ENCODE results near the gene MORN4. TPM values are rescaled to one million over a fixed set of nuclear protein-coding genes. Genes with fewer than 3 reads are reported as not detected.
A peak's percentile ranks its signal among the peaks of the same experiment; 100 is the strongest.

The MORN4 gene
- total RNA-seq: not detected

DNA sequence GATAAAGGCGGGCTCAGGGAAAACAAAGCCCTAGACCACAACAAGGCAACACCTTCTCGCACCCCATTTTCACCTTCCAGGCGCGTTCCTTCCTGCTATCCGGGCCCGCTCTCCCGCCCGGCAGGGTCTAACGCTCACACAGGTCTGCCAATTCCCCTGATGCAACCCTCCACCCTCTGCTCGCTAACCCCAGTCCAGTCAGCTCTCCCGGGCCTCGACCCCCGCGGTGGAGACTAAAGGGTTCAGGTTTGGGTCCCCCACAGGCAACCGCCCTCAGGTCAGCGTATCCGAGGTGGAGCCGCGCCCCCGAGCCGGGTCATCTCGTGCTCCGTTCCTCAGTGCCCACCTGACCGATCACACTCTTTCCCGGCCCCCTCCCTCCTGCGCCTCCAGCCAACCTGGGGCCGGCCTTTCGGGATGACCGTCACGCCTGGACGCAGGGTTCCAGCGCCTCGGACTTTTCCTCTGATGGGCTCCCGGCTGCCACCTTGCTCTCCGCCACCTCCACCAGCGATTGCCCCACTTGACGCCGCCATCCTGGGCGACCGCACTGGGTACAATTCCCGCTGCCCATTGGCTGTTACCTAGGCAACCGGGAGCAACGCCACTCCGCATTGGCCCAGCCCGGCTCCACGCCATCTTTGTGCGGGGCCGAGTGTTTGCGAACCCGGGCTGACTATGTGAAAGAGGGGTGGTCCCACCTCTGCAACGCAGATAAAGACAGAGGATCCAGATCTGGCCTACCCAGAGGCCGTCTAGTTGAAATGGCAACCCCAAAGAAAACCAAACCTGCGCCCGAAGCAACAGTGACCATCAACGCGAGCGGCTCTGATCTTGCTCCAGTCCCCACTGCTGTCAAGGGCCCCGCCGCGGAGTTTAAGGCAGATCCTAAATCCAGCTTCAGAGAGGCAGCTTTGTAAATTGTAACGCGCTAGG is at the start of gene MORN4:
Gene MORN4 (minus strand): TSS at position 552 of the 936 bp plus-strand sequence. CDS start 13,847 bp downstream, outside the sequence.
- no peaks in the 10 kb centered on the region for H3K27me3 ChIP-seq (ENCODE audit: insufficient read depth, low read length)
- no peaks in the 10 kb centered on the region for H3K9me3 ChIP-seq (ENCODE audit: low read depth, low read length)
- peaks cover 10% of the 10 kb centered on the region for H3K4me1 ChIP-seq (ENCODE audit: insufficient read depth, low read length)
- peak within 1 kb of the TSS; percentile 56 for H3K4me3 ChIP-seq (ENCODE audit: low read length)

DNA sequence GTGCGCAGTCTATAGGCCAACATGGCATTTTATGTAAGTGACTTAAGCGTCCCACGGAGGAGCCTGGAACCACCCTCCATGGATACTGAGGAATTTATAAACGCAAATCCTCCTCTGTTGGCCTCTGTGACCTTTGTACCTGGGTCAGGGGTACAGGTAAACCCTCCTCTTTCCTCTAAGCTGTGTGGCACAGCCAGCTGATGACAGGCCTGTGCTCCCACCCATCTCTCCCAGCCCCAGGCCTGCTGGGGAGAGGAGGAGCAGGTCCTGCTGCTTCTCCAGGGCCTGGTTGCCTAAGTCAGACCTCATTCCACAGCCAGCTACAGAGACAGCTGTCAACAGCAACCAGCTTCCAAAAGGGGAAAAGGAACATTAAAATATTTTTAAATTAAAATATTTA is 48.7 kb upstream of the MORN4 start:
- H3K4me3 ChIP-seq (ENCODE audit: low read length): no peak overlapping the region
- no peaks in the 10 kb centered on the region for H3K27me3 ChIP-seq (ENCODE audit: insufficient read depth, low read length)
- H3K9me3 ChIP-seq (ENCODE audit: low read depth, low read length): no peaks in the 10 kb centered on the region
- peaks cover 42% of the 10 kb centered on the region for H3K4me1 ChIP-seq (ENCODE audit: insufficient read depth, low read length)

DNA sequence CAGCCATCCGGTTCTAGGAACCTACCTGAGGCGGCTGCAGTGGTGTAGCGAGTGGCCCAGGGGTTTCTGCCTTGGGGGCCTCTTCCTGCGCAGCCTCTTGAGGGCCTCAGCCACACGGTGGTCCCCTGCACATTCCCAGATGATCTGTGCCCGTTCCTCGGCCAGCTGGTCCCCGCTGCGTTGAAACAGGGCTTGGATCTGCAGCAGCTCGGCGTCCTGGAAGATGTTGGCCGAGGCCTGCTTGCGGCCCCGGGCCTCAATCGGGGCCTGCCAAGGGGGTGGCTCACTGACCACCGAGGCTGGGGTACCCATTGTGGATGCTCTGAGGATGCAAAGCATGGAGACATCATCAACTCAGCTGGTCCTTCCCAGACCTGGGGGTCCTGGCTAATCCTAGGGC is 46.3 kb upstream of the MORN4 start:
- H3K4me3 ChIP-seq (ENCODE audit: low read length): no peak overlapping the region

DNA sequence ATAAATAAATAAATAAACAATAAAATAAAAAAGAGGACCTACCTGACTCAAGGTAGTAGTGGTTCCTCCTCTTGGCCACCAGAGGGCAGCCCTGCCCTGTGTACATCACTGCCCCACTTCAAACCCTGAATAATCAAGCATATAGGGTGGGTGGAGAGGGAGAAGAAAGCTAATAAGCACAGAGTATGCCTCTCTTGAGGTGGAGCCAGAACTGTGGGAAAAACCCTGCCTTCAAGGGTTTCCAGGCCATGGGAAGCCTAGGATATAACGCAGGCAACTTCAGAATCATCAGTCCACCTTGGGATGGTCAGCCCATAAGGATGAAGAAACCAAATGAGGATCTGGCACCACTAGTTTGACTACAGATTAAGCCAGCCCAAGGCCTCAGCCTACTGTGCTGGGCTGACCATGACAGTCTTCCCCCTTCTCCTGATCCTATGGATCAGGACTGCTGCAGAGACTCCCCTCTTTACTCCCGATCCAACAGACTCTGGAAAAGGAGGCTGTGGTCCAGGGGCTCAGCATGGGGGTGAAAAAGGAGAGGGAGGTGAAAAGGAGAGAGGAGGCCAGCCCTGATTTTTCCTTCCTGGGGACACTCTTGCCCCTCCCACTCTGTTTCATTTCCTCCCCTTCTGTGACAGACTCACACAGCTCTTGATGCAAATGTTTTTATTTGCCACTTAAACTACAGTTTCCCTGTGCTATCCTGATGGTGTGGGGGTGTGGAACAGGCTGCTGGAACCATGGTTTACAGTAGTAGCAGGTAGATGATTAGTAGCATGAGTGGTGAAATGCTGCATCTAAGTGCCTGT is 43.7 kb upstream of the MORN4 start:
- no peak overlapping the region for H3K4me3 ChIP-seq (ENCODE audit: low read length)
- no peaks in the 10 kb centered on the region for H3K27me3 ChIP-seq (ENCODE audit: insufficient read depth, low read length)
- no peaks in the 10 kb centered on the region for H3K9me3 ChIP-seq (ENCODE audit: low read depth, low read length)
- H3K4me1 ChIP-seq (ENCODE audit: insufficient read depth, low read length): peaks cover 8% of the 10 kb centered on the region

More for the DNA sequence above, 46.3 kb upstream of the MORN4 start:
- Histone ChIP-seq H3K27me3 (ENCODE audit: insufficient read depth, low read length) (no peaks in the 10 kb centered on the region), H3K4me1 (ENCODE audit: insufficient read depth, low read length) (peaks cover 21% of the 10 kb centered on the region), H3K9me3 (ENCODE audit: low read depth, low read length) (no peaks in the 10 kb centered on the region)

DNA sequence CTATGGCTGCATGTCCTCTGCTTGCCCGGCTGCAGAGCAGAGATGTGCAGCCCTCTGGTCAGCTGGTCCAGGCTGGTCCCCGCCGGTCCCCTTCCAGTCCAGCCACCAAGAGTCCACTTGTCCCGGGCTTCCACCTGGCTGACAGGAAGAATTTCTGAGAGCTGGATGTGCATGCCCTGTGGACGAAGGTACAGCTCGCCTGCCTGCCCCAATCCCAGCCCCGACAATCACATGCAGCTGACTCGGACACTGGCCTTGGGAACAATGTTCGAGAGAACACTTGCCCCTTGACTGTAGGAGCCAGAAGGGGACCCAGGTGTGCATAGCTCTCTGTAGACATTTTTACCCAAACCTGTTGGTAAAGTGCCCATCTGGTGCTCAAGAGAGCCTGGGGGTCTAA is 41.9 kb upstream of the MORN4 start:
- H3K9me3 ChIP-seq (ENCODE audit: low read depth, low read length): no peaks in the 10 kb centered on the region
- peaks cover 8% of the 10 kb centered on the region for H3K4me1 ChIP-seq (ENCODE audit: insufficient read depth, low read length)
- H3K4me3 ChIP-seq (ENCODE audit: low read length): no peak overlapping the region
- H3K27me3 ChIP-seq (ENCODE audit: insufficient read depth, low read length): no peaks in the 10 kb centered on the region

DNA sequence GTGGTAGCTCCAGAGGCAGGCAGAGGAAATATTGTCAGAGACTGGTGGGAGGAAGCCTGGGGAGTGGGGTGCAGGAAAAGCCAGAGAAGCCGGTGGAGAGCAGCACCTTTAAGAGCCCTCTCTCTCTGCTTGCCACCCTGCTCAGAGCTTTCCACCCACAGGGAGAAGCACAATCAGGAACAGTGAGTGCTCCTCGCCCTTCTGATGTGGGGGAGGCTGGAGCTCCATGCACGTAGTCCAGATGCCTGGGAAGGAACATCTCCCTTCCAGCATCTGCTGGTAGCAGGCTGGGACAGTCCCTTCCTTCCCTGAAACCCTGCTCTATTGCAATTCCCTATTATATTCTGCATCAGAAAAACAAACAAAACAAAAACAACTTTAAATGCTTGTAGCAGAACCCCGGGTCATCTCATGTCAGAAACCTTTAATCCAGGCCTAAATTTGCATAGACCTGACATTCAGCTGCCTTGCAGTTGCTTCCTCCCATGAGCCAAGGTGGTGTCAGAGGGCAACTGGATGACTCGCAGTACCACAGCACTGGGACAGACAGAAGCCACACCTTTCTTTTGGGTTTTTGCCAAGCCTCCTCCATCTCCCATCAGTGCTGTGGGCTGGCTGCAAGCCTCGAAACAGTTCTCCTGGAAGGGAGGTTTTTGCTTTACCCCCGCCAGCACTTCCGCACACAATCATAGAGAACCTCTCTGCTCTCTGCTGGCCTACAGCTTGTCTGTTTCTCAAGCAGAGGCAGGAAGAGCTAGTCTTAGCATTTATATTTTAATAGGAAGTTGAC is 40.6 kb upstream of the MORN4 start:
- peaks cover 8% of the 10 kb centered on the region for H3K4me1 ChIP-seq (ENCODE audit: insufficient read depth, low read length)
- no peak overlapping the region for H3K4me3 ChIP-seq (ENCODE audit: low read length)
- H3K9me3 ChIP-seq (ENCODE audit: low read depth, low read length): no peaks in the 10 kb centered on the region
- H3K27me3 ChIP-seq (ENCODE audit: insufficient read depth, low read length): no peaks in the 10 kb centered on the region

DNA sequence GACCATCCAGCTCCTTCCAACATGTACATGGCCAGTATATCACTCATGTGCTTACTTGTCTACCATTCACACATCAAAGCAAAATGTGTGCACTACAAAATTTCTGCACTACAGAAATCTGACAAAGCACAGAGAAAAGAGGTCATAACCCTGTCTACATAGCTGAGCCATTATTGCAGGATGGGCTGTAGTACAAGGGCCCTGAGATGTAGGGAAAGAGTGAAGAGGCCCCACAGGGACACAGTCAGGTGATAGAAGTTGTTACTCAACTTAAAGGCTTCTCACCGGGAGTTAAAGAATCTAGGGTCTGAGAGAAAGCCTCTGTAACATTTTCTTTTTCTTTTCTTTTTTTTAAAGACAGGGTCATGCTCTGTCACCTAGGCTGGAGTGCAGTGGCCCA is 36.3 kb upstream of the MORN4 start:
- H3K9me3 ChIP-seq (ENCODE audit: low read depth, low read length): no peaks in the 10 kb centered on the region
- no peaks in the 10 kb centered on the region for H3K4me1 ChIP-seq (ENCODE audit: insufficient read depth, low read length)
- no peak overlapping the region for H3K4me3 ChIP-seq (ENCODE audit: low read length)
- no peaks in the 10 kb centered on the region for H3K27me3 ChIP-seq (ENCODE audit: insufficient read depth, low read length)

DNA sequence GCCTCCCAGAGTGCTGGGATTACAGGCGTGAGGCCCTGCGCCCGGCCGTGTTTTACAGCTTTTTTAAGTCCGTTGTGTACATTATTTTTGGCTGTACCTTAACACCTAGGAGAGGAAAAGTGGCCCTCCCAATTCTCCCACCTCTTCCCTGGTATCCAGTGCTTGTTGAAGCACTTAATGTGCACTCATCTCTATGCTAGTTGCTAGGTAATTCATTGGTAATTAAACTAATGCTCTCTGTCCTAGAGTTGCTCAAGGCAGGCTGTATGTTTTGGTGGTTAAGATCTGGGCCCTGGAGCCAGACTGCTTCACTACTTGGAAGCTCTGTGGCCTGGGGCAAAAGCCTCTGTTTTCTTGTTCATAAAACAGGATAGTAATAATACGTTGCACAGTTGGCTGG is 34.2 kb upstream of the MORN4 start:
- Histone ChIP-seq H3K4me1 (ENCODE audit: insufficient read depth, low read length) (no peaks in the 10 kb centered on the region), H3K27me3 (ENCODE audit: insufficient read depth, low read length) (no peaks in the 10 kb centered on the region), H3K4me3 (ENCODE audit: low read length) (no peak overlapping the region), H3K9me3 (ENCODE audit: low read depth, low read length) (no peaks in the 10 kb centered on the region)

DNA sequence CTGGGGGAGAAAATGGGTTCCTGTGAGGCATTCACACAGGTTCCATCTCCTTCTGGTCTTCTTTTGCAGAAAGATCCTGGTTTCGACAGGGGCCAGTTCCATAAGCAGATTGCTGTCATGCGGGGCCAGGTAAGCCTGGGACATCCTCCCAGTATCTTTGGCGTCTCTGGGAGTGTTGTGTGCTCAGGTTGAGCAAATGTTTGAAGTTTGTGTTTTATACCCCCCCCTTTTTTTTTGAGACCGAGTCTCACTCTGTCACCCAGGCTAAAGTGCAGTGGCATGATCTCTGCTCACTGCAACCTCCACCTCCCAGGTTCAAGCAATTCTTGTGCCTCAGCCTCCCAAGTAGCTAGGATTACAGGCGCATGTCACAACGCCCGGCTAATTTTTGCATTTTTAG is 33.7 kb upstream of the MORN4 start:
- Histone ChIP-seq H3K27me3 (ENCODE audit: insufficient read depth, low read length) (no peaks in the 10 kb centered on the region), H3K4me3 (ENCODE audit: low read length) (no peak overlapping the region), H3K9me3 (ENCODE audit: low read depth, low read length) (no peaks in the 10 kb centered on the region), H3K4me1 (ENCODE audit: insufficient read depth, low read length) (no peaks in the 10 kb centered on the region)

DNA sequence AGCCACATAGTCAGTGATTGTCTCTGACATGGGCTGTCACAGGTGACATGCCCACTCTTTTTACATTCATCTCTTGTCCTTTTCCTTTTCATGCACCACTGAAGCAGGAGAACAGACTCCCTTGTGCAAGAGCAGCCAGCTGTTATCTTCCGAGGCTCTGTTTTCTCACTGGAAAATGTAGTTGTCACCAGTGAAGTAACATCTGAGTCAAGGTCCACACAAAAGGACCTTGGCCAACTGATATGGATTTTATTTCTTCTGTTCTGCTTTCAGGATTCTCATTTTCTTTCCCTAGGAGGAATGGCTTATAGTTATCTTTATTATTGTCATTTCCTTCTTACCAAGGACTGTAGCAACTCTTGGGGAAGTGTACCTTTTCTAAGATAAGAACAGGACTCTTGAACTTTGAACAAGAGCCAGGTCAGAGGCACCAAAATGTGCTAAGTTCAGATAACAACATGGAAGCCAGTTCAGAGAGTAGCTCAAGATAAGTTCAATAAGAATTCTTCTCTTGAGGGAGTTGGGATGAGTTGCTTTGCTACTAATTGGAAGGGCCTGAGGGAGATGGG is 31.1 kb upstream of the MORN4 start:
- no peaks in the 10 kb centered on the region for H3K27me3 ChIP-seq (ENCODE audit: insufficient read depth, low read length)
- no peaks in the 10 kb centered on the region for H3K4me1 ChIP-seq (ENCODE audit: insufficient read depth, low read length)
- H3K9me3 ChIP-seq (ENCODE audit: low read depth, low read length): no peaks in the 10 kb centered on the region
- no peak overlapping the region for H3K4me3 ChIP-seq (ENCODE audit: low read length)

DNA sequence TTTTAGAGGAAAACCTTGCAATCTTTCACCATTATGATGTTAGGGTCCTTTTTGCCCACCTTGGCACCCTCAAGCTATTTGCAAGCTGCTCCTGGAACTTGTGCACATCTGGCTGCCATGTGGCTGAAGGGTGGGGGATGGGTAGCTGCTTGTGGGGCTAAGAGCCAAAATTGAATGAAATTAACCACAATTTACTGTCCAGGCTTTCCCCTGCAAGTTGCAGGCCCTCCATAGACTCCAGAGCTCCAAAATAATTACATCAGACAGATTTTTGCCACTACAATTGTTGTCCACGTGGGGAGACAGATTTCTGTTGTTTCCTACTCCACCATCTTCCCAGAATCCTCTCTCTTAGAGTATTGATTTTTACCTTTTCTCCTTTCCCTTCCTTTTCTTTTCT is 26.3 kb upstream of the MORN4 start:
- Histone ChIP-seq H3K9me3 (ENCODE audit: low read depth, low read length) (no peaks in the 10 kb centered on the region), H3K4me3 (ENCODE audit: low read length) (no peak overlapping the region), H3K27me3 (ENCODE audit: insufficient read depth, low read length) (no peaks in the 10 kb centered on the region), H3K4me1 (ENCODE audit: insufficient read depth, low read length) (no peaks in the 10 kb centered on the region)

DNA sequence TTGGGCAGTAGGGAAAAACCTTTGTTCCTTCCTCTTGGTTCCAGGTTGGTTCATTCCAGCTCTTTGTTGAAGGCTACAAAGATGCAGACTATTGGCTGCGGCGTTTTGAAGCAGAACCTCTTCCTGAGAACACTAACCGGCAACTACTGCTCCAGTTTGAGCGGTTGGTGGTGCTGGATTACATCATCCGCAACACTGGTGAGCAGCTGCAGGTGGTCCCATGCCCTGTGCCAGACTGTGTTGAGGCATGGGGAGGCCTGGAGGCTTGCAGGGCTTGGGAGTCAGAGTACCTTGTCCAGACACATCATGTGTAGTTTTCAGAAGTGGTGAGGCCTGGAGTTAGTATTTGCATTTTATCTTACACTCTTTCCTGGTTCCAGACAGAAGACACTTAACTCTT is 23.5 kb upstream of the MORN4 start:
- Histone ChIP-seq H3K4me1 (ENCODE audit: insufficient read depth, low read length) (peaks cover 14% of the 10 kb centered on the region), H3K27me3 (ENCODE audit: insufficient read depth, low read length) (no peaks in the 10 kb centered on the region), H3K4me3 (ENCODE audit: low read length) (no peak overlapping the region), H3K9me3 (ENCODE audit: low read depth, low read length) (no peaks in the 10 kb centered on the region)

DNA sequence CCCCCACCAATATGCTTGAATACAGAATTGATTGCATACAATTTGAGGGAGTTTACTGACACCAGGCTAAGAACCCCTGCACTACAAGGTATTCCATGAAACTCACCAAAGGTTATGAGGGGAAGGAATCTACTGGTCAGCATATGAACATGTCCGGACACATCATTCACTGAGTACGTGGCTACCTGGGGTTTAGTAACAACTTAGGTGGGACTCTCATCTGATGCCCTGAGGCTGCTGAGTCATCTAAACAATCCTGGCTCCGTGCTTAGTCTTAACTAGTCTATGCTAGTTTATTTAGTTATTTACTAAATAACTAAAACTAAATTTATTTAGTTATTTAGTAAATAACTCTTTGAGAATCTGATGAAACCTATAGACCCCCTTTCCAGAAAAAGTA is 18.5 kb upstream of the MORN4 start:
- no peak overlapping the region for H3K4me3 ChIP-seq (ENCODE audit: low read length)
- peaks cover 44% of the 10 kb centered on the region for H3K4me1 ChIP-seq (ENCODE audit: insufficient read depth, low read length)

DNA sequence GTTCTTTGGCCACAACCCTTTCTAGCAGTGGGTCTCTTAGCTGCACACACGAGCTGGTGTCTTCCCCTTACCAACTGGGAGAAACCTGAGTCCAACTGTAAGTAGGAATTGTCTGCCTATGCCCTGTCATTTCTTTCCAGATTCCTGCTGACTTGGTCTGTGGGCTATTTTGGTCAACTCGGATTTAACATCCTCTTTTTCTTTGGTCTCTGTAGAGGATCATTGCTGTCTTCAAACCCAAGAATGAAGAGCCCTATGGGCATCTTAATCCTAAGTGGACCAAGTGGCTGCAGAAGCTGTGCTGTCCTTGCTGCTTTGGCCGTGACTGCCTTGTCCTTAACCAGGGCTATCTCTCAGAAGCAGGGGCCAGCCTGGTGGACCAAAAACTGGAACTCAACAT is 17.4 kb upstream of the MORN4 start:
- no peak overlapping the region for H3K4me3 ChIP-seq (ENCODE audit: low read length)
- H3K9me3 ChIP-seq (ENCODE audit: low read depth, low read length): no peaks in the 10 kb centered on the region
- H3K27me3 ChIP-seq (ENCODE audit: insufficient read depth, low read length): no peaks in the 10 kb centered on the region
- peaks cover 44% of the 10 kb centered on the region for H3K4me1 ChIP-seq (ENCODE audit: insufficient read depth, low read length)

More for the DNA sequence above, 18.5 kb upstream of the MORN4 start:
- Histone ChIP-seq H3K9me3 (ENCODE audit: low read depth, low read length) (no peaks in the 10 kb centered on the region), H3K27me3 (ENCODE audit: insufficient read depth, low read length) (no peaks in the 10 kb centered on the region)
